Keratinocyte (primary cell): ENCODE data around the gene EYS. TPM values are rescaled to one million over a fixed set of nuclear protein-coding genes. Genes with fewer than 3 reads are reported as not detected.

Experiments
- DNase-seq: peaks from one replicate; pipeline ENCODE4 v3.0.0-alpha.2; 2011; ENCODE audit warnings: low read depth, missing footprints, low spot score
- FAIRE-seq: peaks from 2 replicates; lab custom pipeline; 2011; peaks lifted over from hg19 to GRCh38; lab: Jason Lieb, UNC
- H2AFZ ChIP-seq: 2 replicates; pipeline ENCODE4 v1.6.0; 2012; ENCODE audit warnings: low read length, control low read depth, inconsistent platforms; ENCODE audit not compliant: control insufficient read depth
- H3K27ac ChIP-seq: 2 replicates; pipeline ENCODE4 v1.5.1; 2011; ENCODE audit warnings: low read length; ENCODE audit not compliant: control insufficient read depth, insufficient read depth
- H3K27me3 ChIP-seq: 3 replicates; pipeline ENCODE4 v1.6.0; 2011; ENCODE audit warnings: low read length; ENCODE audit not compliant: control insufficient read depth, insufficient read depth; ENCODE audit errors: extremely low read depth
- H3K36me3 ChIP-seq, 2 experiments: 2 replicates in 1 of 2; 3 replicates in 1 of 2; pipeline ENCODE4 v1.5.1; 2011; ENCODE audit warnings: low read length in 2 of 2, mild to moderate bottlenecking in 1 of 2; ENCODE audit not compliant: control insufficient read depth in 2 of 2, insufficient read depth in 2 of 2; ENCODE audit errors: extremely low read depth in 1 of 2
- H3K4me1 ChIP-seq: 3 replicates; pipeline ENCODE4 v1.5.1; 2011; ENCODE audit warnings: low read length; ENCODE audit not compliant: control insufficient read depth, insufficient read depth; ENCODE audit errors: extremely low read depth
- H3K4me2 ChIP-seq: 3 replicates; pipeline ENCODE4 v1.6.0; 2011; ENCODE audit warnings: low read depth, low read length; ENCODE audit not compliant: control insufficient read depth, insufficient read depth; ENCODE audit errors: extremely low read depth
- H3K4me3 ChIP-seq, 3 experiments: fragments of 200-600 bp in 1 of 3; sonication (generic) in 1 of 3; 2 replicates in 2 of 3; 3 replicates in 1 of 3; pipeline ENCODE4 v1.5.1; 2011 to 2016; ENCODE audit warnings: low read length in 3 of 3, mild to moderate bottlenecking in 3 of 3, control low read depth in 2 of 3, inconsistent platforms in 1 of 3, low read depth in 1 of 3, mixed read lengths in 1 of 3, mixed run types in 1 of 3, moderate library complexity in 1 of 3; ENCODE audit not compliant: control insufficient read depth in 2 of 3, insufficient read depth in 2 of 3; ENCODE audit errors: extremely low read depth in 1 of 3
- H3K79me2 ChIP-seq: 2 replicates; pipeline ENCODE4 v1.6.0; 2012; ENCODE audit warnings: low read length; ENCODE audit not compliant: control insufficient read depth, insufficient read depth
- H3K9ac ChIP-seq: 3 replicates; pipeline ENCODE4 v1.6.0; 2011; ENCODE audit warnings: low read length; ENCODE audit not compliant: control insufficient read depth, insufficient read depth; ENCODE audit errors: extremely low read depth
- H3K9me1 ChIP-seq: 3 replicates; pipeline ENCODE4 v1.6.0; 2011; ENCODE audit warnings: low read length; ENCODE audit not compliant: control insufficient read depth, insufficient read depth; ENCODE audit errors: extremely low read depth
- H3K9me3 ChIP-seq: 2 replicates; pipeline ENCODE4 v1.5.1; 2012; ENCODE audit warnings: low read depth, low read length; ENCODE audit not compliant: control insufficient read depth
- H4K20me1 ChIP-seq: 3 replicates; pipeline ENCODE4 v1.6.0; 2011; ENCODE audit warnings: low read length; ENCODE audit not compliant: control insufficient read depth, insufficient read depth; ENCODE audit errors: extremely low read depth
- EZH2 ChIP-seq: IDR thresholded peaks from one replicate; pipeline ENCODE4 v1.6.1; 2012; ENCODE audit warnings: inconsistent platforms, mild to moderate bottlenecking, low read length, moderate library complexity
- dilution Hi-C: fragments of 300-500 bp; cut with MboI; formaldehyde crosslinking; loops from one replicate; pipeline ENCODE4 v1.7.0; 2020; ENCODE audit warnings: low sequenced_read_pairs; ENCODE audit not compliant: extremely low pct_ligation_motif_present
- polyA plus RNA-seq, 5 experiments: library from polyadenylated mRNA; depleted of rRNA in 3 of 5; stranded (reverse) in 3 of 5; stranded (forward) in 1 of 5; unstranded in 1 of 5; fragments of >200 nt; gene quantifications; 1 replicate in 1 of 5; 2 replicates in 3 of 5; 3 replicates in 1 of 5; pipeline versions ENCODE4 v1.2.1 to v1.2.3, GENCODE V29; 2011 to 2012; ENCODE audit warnings: missing spikeins in 2 of 5, low read depth in 1 of 5, low replicate concordance in 1 of 5
- TF ChIP-seq, protein P1 (sequence below), 3 experiments: IDR thresholded peaks in 1 of 3; conservative IDR thresholded peaks in 1 of 3; optimal IDR thresholded peaks in 1 of 3; 2 replicates in 2 of 3; 3 replicates in 1 of 3; pipeline versions ENCODE3 to v1.5.1; 2011; ENCODE audit warnings: low read length in 3 of 3, mild to moderate bottlenecking in 3 of 3, moderate library complexity in 2 of 3, control low read depth in 1 of 3, inconsistent platforms in 1 of 3; ENCODE audit not compliant: insufficient read depth in 2 of 3; ENCODE audit errors: extremely low read depth in 1 of 3

Gene EYS
- polyA plus RNA-seq, 1 donor (not counting 4 experiments of a cell fraction or from before 2014, with no cell fraction given), result 0.34 TPM

DNA sequence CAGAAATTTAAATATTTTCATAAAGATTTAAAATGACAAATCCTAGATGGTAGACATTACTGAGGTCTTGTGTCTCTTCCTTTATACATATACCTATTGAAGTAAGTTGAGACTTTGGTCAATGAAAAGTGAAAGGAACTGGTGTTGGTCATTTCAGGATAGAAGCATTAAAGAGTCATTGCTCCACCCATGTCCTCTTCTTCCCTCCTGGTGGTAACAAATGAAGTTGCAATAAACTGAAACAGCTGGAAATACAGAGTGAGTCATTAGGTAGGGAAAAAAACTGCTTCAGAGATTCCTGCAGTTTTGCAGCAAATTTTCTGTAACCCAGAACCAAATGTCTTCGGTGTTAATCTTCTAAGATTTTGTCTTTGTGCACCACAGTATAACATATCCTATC, 448.0 kb downstream of the EYS start:
- Histone ChIP-seq H2AFZ (no peak overlapping the region), H3K36me3 (no peaks in the 10 kb centered on the region), H3K79me2 (no peaks in the 10 kb centered on the region), H3K9me1 (no peaks in the 10 kb centered on the region), H3K4me2 (no peak overlapping the region), H3K9ac (no peak overlapping the region), H3K4me3 (no peak overlapping the region), H3K27ac (no peak overlapping the region), H3K4me1 (no peaks in the 10 kb centered on the region), H3K27me3 (no peaks in the 10 kb centered on the region), H3K9me3 (no peaks in the 10 kb centered on the region), H4K20me1 (no peaks in the 10 kb centered on the region)
- dilution Hi-C loops, result no loop called here
- DNase-seq (no peak), FAIRE-seq (no peak)
- TF ChIP-seq, protein P1, sequence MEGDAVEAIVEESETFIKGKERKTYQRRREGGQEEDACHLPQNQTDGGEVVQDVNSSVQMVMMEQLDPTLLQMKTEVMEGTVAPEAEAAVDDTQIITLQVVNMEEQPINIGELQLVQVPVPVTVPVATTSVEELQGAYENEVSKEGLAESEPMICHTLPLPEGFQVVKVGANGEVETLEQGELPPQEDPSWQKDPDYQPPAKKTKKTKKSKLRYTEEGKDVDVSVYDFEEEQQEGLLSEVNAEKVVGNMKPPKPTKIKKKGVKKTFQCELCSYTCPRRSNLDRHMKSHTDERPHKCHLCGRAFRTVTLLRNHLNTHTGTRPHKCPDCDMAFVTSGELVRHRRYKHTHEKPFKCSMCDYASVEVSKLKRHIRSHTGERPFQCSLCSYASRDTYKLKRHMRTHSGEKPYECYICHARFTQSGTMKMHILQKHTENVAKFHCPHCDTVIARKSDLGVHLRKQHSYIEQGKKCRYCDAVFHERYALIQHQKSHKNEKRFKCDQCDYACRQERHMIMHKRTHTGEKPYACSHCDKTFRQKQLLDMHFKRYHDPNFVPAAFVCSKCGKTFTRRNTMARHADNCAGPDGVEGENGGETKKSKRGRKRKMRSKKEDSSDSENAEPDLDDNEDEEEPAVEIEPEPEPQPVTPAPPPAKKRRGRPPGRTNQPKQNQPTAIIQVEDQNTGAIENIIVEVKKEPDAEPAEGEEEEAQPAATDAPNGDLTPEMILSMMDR (optimal IDR thresholded peaks at IDR 0.05 in 1 of 3, IDR thresholded peaks at IDR 0.05 in 1 of 3, conservative IDR thresholded peaks at IDR 0.05 in 1 of 3; ENCODE audit: extremely low read depth in 1 of 3, insufficient read depth in 2 of 3, low read length in 3 of 3), result peak in 1 of 3 experiments; percentile 9
- TF ChIP-seq EZH2, result no peak

DNA sequence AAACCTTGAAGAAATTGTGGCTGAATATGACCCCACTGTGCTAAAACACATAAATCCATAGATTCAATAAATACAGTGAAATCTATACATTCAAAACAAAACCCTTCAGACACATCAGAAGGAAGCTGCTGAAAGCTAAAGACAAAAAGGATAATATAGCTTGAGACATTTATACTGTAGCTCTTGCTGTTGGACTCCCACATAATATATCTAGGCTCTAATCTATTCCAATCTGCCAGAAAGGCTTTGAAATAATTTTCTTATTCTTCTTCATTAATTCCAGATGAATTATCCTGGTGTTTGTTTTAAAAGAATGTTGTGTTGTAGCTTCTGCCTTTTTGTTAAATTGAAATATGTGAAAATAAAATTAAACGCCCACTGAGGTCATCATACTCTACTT, 454.0 kb downstream of the EYS start:
- dilution Hi-C loops, result no loop called here
- no peak for FAIRE-seq

More for the DNA sequence above, 454.0 kb downstream of the EYS start:
- Histone ChIP-seq H3K27ac (no peak overlapping the region), H4K20me1 (no peaks in the 10 kb centered on the region), H3K9me1 (no peaks in the 10 kb centered on the region), H3K4me2 (no peak overlapping the region), H2AFZ (no peak overlapping the region), H3K4me3 (no peak overlapping the region), H3K36me3 (no peaks in the 10 kb centered on the region), H3K27me3 (no peaks in the 10 kb centered on the region), H3K79me2 (no peaks in the 10 kb centered on the region), H3K9me3 (no peaks in the 10 kb centered on the region), H3K9ac (no peak overlapping the region), H3K4me1 (no peaks in the 10 kb centered on the region)
- no peak for DNase-seq
- TF ChIP-seq, protein P1 (optimal IDR thresholded peaks at IDR 0.05 in 1 of 3, IDR thresholded peaks at IDR 0.05 in 1 of 3, conservative IDR thresholded peaks at IDR 0.05 in 1 of 3; ENCODE audit: extremely low read depth in 1 of 3, insufficient read depth in 2 of 3, low read length in 3 of 3), result no peak
- TF ChIP-seq EZH2, result no peak
